HCT116 (cell line): ENCODE data around the gene RAP1GAP2. TPM values are rescaled to one million over a fixed set of nuclear protein-coding genes. Genes with fewer than 3 reads are reported as not detected.

Experiments
- ATAC-seq: fragments of 200-7000 bp; cut with Tn5 transposase; 2 replicates; pipeline ENCODE4 v1.9.1; 2020; ENCODE audit warnings: mild to moderate bottlenecking, moderate library complexity
- BruUV-seq: library from RNA; stranded (reverse); fragments of 400-500 nt; replicated peaks from 2 replicates; lab custom pipeline; 2021; lab: Mats Ljungman, UMichigan
- CTCF ChIA-PET: fragments of 300-600 bp; sonication (Branson Sonifier 250); formaldehyde crosslinking; loops from one replicate; lab custom pipeline; 2021; ENCODE audit warnings: antibody characterized with exemption; lab: Charles Lee
- POLR2A ChIA-PET: fragments of 300-600, 350-600 bp; sonication (Branson Sonifier 250); formaldehyde crosslinking; loops from one replicate; lab custom pipeline; 2021; ENCODE audit warnings: antibody characterized with exemption; lab: Charles Lee
- RAD21 ChIA-PET, 2 experiments: fragments of 300-600 bp; sonication (Branson Sonifier 250); formaldehyde crosslinking; loops; one replicate each; lab custom pipeline; 2023; ENCODE audit warnings: low total read pairs in 2 of 2; ENCODE audit not compliant: uncharacterized antibody in 2 of 2, unreplicated experiment in 2 of 2, low non-redundant PET in 1 of 2; lab: Charles Lee
- DNase-seq: peaks from one replicate; pipeline ENCODE4 v3.0.0-alpha.2; 2010; ENCODE audit warnings: low read depth, low spot score
- H2AFZ ChIP-seq: fragments of 200-600 bp; shearing (Covaris generic), sonication (generic); 2 replicates; pipeline ENCODE4 v1.6.1; 2017; ENCODE audit warnings: low read depth, mixed run types, mixed read lengths, antibody characterized with exemption, low read length; ENCODE audit not compliant: poor library complexity, severe bottlenecking
- H3K27ac ChIP-seq: 2 replicates; pipeline ENCODE4 v1.5.1; 2012; ENCODE audit warnings: low read depth, low read length
- H3K27me3 ChIP-seq: fragments of 200-600 bp; sonication (generic); 2 replicates; pipeline ENCODE4 v1.6.1; 2016; ENCODE audit warnings: mixed run types, low read length, mixed read lengths; ENCODE audit not compliant: insufficient read depth
- H3K36me3 ChIP-seq, 2 experiments: fragments of 200-500 bp in 1 of 2; fragments of 200-600 bp in 1 of 2; sonication (Bioruptor generic) in 1 of 2; sonication (generic) in 1 of 2; 2 replicates each; pipeline versions ENCODE4 v1.5.1 to v1.6.1; 2014 to 2016; ENCODE audit warnings: low read length in 2 of 2, inconsistent platforms in 1 of 2, mixed read lengths in 1 of 2, mixed run types in 1 of 2; ENCODE audit not compliant: insufficient read depth in 2 of 2, control insufficient read depth in 1 of 2
- H3K4me1 ChIP-seq, 2 experiments: fragments of 200-600 bp in 1 of 2; sonication (generic) in 1 of 2; 2 replicates each; pipeline versions ENCODE4 v1.5.1 to v1.6.1; 2012 to 2017; ENCODE audit warnings: low read length in 2 of 2, inconsistent platforms in 1 of 2, mild to moderate bottlenecking in 1 of 2, mixed read lengths in 1 of 2, mixed run types in 1 of 2, moderate library complexity in 1 of 2; ENCODE audit not compliant: insufficient read depth in 2 of 2, control insufficient read depth in 1 of 2
- H3K4me2 ChIP-seq: fragments of 200-600 bp; sonication (generic); 2 replicates; pipeline ENCODE4 v1.6.1; 2017; ENCODE audit warnings: mixed run types, low read length, mixed read lengths
- H3K4me3 ChIP-seq, 2 experiments: fragments of 200-600 bp in 1 of 2; sonication (generic) in 1 of 2; replicated peaks in 1 of 2; 2 replicates each; pipeline ENCODE4 v1.5.1; 2011 to 2016; ENCODE audit warnings: low read length in 2 of 2, control low read depth in 1 of 2, low read depth in 1 of 2, mild to moderate bottlenecking in 1 of 2, mixed read lengths in 1 of 2, mixed run types in 1 of 2
- H3K79me2 ChIP-seq: fragments of 200-600 bp; sonication (generic); 2 replicates; pipeline ENCODE4 v1.6.1; 2017; ENCODE audit warnings: mild to moderate bottlenecking, mixed run types, low read length, moderate library complexity, mixed read lengths; ENCODE audit not compliant: insufficient read depth
- H3K9ac ChIP-seq: fragments of 200-600 bp; sonication (generic); 2 replicates; pipeline ENCODE4 v1.6.1; 2016; ENCODE audit warnings: low read length, mixed read lengths
- H3K9me2 ChIP-seq: fragments of 200-600 bp; sonication (generic), shearing (Covaris generic); 2 replicates; pipeline ENCODE4 v1.6.1; 2017; ENCODE audit warnings: mixed run types, mild to moderate bottlenecking, moderate library complexity; ENCODE audit not compliant: insufficient read depth
- H3K9me3 ChIP-seq, 2 experiments: fragments of 200-500 bp in 1 of 2; fragments of 200-600 bp in 1 of 2; sonication (Bioruptor generic) in 1 of 2; sonication (generic) in 1 of 2; 2 replicates each; pipeline ENCODE4 v1.6.1; 2014 to 2017; ENCODE audit warnings: low read length in 2 of 2, mixed read lengths in 2 of 2, inconsistent platforms in 1 of 2, low read depth in 1 of 2, mild to moderate bottlenecking in 1 of 2, mixed run types in 1 of 2, moderate library complexity in 1 of 2; ENCODE audit not compliant: control insufficient read depth in 1 of 2, insufficient read depth in 1 of 2
- H4K20me1 ChIP-seq: fragments of 200-600 bp; sonication (generic), shearing (Covaris generic); 2 replicates; pipeline ENCODE4 v1.6.1; 2017; ENCODE audit warnings: mixed run types, mild to moderate bottlenecking, moderate library complexity; ENCODE audit not compliant: insufficient read depth
- CBX3 ChIP-seq: IDR thresholded peaks from 2 replicates; pipeline ENCODE4 v1.6.1; 2012; ENCODE audit warnings: low read depth
- ELF1 ChIP-seq: IDR thresholded peaks from 2 replicates; pipeline ENCODE4 v1.6.1; 2012; ENCODE audit warnings: low read depth, borderline replicate concordance
- FOSL1 ChIP-seq: IDR thresholded peaks from 2 replicates; pipeline ENCODE4 v1.6.1; 2012; ENCODE audit warnings: low read depth
- JUND ChIP-seq: IDR thresholded peaks from 2 replicates; pipeline ENCODE4 v1.6.1; 2012
- POLR2AphosphoS5 ChIP-seq: IDR thresholded peaks from 2 replicates; pipeline ENCODE4 v1.6.1; 2011; ENCODE audit warnings: mild to moderate bottlenecking, low read depth, low read length, moderate library complexity
- SIN3A ChIP-seq: IDR thresholded peaks from 2 replicates; pipeline ENCODE4 v1.6.1; 2012; ENCODE audit warnings: low read depth
- SRF ChIP-seq: IDR thresholded peaks from 2 replicates; pipeline ENCODE4 v1.6.1; 2012; ENCODE audit warnings: low read depth
- YY1 ChIP-seq: IDR thresholded peaks from 2 replicates; pipeline ENCODE4 v1.6.1; 2011; ENCODE audit warnings: low read length, low read depth, moderate library complexity, mild to moderate bottlenecking; ENCODE audit not compliant: insufficient replicate concordance; ENCODE audit errors: extremely low read depth
- intact Hi-C: fragments of 100-400 bp; cut with micrococcal nuclease; formaldehyde crosslinking; loops from 2 replicates; pipeline ENCODE4 v1.10.0; 2022
- total RNA-seq: library from RNA; stranded (reverse); gene quantifications from one replicate; pipeline ENCODE4 v1.2.1, GENCODE V29; 2021; ENCODE audit not compliant: unreplicated experiment
- TF ChIP-seq, protein P1 (sequence below), 3 experiments: fragments of 200-600 bp in 1 of 3; sonication (generic) in 1 of 3; IDR thresholded peaks in 2 of 3; conservative IDR thresholded peaks in 1 of 3; 2 replicates each; pipeline ENCODE4 v1.5.1; 2012 to 2017; ENCODE audit warnings: low read depth in 2 of 3, low read length in 2 of 3, antibody characterized with exemption in 1 of 3, borderline replicate concordance in 1 of 3, control low read depth in 1 of 3, mild to moderate bottlenecking in 1 of 3, mixed read lengths in 1 of 3, mixed run types in 1 of 3, moderate library complexity in 1 of 3; ENCODE audit not compliant: insufficient read depth in 1 of 3
- TF ChIP-seq, protein P2 (sequence below): IDR thresholded peaks from 2 replicates; pipeline ENCODE4 v1.6.1; 2012

RAP1GAP2 gene
- total RNA-seq, 1 experiment from 2014 or later: 54.6 TPM

DNA sequence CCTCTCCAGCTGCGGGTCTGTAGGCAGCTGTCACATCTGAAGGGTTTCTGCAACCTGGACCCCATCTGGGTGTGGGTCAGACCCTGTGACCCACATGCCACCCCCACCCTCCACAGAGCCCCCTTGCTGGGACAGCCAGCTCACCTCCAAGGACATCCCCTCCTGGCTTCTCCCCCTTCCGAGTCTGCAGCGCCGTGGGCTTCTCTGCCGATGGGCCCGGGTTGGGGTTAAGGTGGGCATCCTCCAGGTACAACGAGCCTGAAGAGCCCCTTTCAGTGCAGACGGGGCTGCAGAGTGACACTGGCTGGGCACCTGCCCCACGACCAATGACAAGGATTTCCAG is 238.3 kb downstream of the RAP1GAP2 start:
- POLR2A ChIA-PET: no interaction called here
- CTCF ChIA-PET: no interaction called here
- RAD21 ChIA-PET: no interaction called here
- BruUV-seq: no TSS peak
- Histone ChIP-seq H2AFZ (no peak overlapping the region), H3K9ac (no peak overlapping the region), H3K27ac (no peak overlapping the region), H3K9me3 (no peaks in the 10 kb centered on the region), H3K36me3 (peaks cover 1 to 10% of the 10 kb centered on the region in 2 experiments; a peak in 3 of 4 replicates), H3K27me3 (no peaks in the 10 kb centered on the region), H3K4me1 (no peaks in the 10 kb centered on the region), H3K79me2 (no peaks in the 10 kb centered on the region), H3K4me2 (no peak overlapping the region), H3K9me2 (no peaks in the 10 kb centered on the region), H3K4me3 (no peak overlapping the region), H4K20me1 (no peaks in the 10 kb centered on the region)
- TF ChIP-seq SRF (no peak), YY1 (no peak), CBX3 (no peak), POLR2AphosphoS5 (no peak), FOSL1 (no peak), JUND (no peak), ELF1 (no peak), SIN3A (no peak)
- TF ChIP-seq, protein P1, sequence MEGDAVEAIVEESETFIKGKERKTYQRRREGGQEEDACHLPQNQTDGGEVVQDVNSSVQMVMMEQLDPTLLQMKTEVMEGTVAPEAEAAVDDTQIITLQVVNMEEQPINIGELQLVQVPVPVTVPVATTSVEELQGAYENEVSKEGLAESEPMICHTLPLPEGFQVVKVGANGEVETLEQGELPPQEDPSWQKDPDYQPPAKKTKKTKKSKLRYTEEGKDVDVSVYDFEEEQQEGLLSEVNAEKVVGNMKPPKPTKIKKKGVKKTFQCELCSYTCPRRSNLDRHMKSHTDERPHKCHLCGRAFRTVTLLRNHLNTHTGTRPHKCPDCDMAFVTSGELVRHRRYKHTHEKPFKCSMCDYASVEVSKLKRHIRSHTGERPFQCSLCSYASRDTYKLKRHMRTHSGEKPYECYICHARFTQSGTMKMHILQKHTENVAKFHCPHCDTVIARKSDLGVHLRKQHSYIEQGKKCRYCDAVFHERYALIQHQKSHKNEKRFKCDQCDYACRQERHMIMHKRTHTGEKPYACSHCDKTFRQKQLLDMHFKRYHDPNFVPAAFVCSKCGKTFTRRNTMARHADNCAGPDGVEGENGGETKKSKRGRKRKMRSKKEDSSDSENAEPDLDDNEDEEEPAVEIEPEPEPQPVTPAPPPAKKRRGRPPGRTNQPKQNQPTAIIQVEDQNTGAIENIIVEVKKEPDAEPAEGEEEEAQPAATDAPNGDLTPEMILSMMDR (IDR thresholded peaks at IDR 0.05 in 2 of 3, conservative IDR thresholded peaks at IDR 0.05 in 1 of 3; ENCODE audit: borderline replicate concordance in 1 of 3, insufficient read depth in 1 of 3, low read depth in 2 of 3, low read length in 2 of 3): no peak
- TF ChIP-seq, protein P2, sequence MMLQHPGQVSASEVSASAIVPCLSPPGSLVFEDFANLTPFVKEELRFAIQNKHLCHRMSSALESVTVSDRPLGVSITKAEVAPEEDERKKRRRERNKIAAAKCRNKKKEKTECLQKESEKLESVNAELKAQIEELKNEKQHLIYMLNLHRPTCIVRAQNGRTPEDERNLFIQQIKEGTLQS: no peak
- ATAC-seq (no peak), DNase-seq (no peak)
- intact Hi-C loops: no loop called here
